H1 (cell line): Measurements from ENCODE around the gene UBA5. TPM values are rescaled to one million over a fixed set of nuclear protein-coding genes. Genes with fewer than 3 reads are reported as not detected.

Experiments
- ATF2 ChIP-seq: IDR thresholded peaks from 2 replicates; pipeline ENCODE4 v1.6.1; 2012; ENCODE audit warnings: low read length, inconsistent platforms
- ATF3 ChIP-seq: IDR thresholded peaks from 2 replicates; pipeline ENCODE4 v1.6.1; 2011; ENCODE audit warnings: low read depth, mild to moderate bottlenecking, low read length; ENCODE audit not compliant: insufficient read depth
- CTBP2 ChIP-seq: IDR thresholded peaks from 2 replicates; pipeline ENCODE4 v1.7.0; 2011; ENCODE audit warnings: borderline replicate concordance, mild to moderate bottlenecking, moderate library complexity, mixed read lengths, low read length; ENCODE audit not compliant: insufficient read depth, insufficient read length
- polyA plus RNA-seq, 7 experiments: library from polyadenylated mRNA; depleted of rRNA in 3 of 7; stranded (reverse) in 5 of 7; unstranded in 2 of 7; fragments of >200 nt in 5 of 7; fragments of 200-250 nt in 2 of 7; gene quantifications; 1 replicate in 5 of 7; 2 replicates in 1 of 7; 4 replicates in 1 of 7; pipeline versions ENCODE4 v1.2.1 to v1.2.3, GENCODE V29; 2011 to 2013; ENCODE audit warnings: missing spikeins in 2 of 7, mixed read lengths in 2 of 7
- total RNA-seq: library from RNA; stranded (reverse); fragmentation: NEBNext Ultra II Directional; extraction: Animal tissue kit (Norgen Biotek cat#: 25700); gene quantifications from 2 replicates; pipeline ENCODE4 v1.2.1, GENCODE V29; 2021

Gene UBA5
- total and polyA plus RNA-seq, 2 of the 8 experiments (the other 6 are each of a cell fraction or from before 2014, with no cell fraction given) = 11.0 to 28.0 TPM

GRCh38 chr3:132657869-132658747 lies 2.0 kb upstream of the UBA5 start (continued):
- TF ChIP-seq ATF3 = no peak
- no peak for TF ChIP-seq ATF2
- TF ChIP-seq CTBP2 = no peak
- TF ChIP-seq, all 59 proteins: peak for 0
